Thyroid gland (tissue), 4 donors: ENCODE measurements around the gene EXOC1L. TPM values are rescaled to one million over a fixed set of nuclear protein-coding genes. Genes with fewer than 3 reads are reported as not detected.
"Not testable (repeated sequence)": the region's sequence is repeated elsewhere in the genome, so short reads cannot be mapped to it uniquely, and the experiment has no call there.

ENCODE experiments used
- DNase-seq, 2 donors: peaks; one replicate each; pipeline ENCODE4 v3.0.0-alpha.2; 2019
- H3K27ac ChIP-seq, 3 donors: fragments of 200-600 bp; sonication (generic); 1 replicate in 2 of 3; 2 replicates in 1 of 3; pipeline ENCODE4 v1.5.1; 2016 to 2019; ENCODE audit warnings: mild to moderate bottlenecking in 1 of 3, moderate library complexity in 1 of 3
- H3K27me3 ChIP-seq: fragments of 200-600 bp; sonication (generic); one replicate; pipeline ENCODE4 v1.5.1; 2019
- H3K36me3 ChIP-seq, 2 donors: fragments of 200-600 bp; sonication (generic); one replicate each; pipeline ENCODE4 v1.5.1; 2016 to 2019
- H3K4me1 ChIP-seq, 2 donors: fragments of 200-600 bp; sonication (generic); one replicate each; pipeline ENCODE4 v1.5.1; 2017 to 2019
- H3K4me3 ChIP-seq, 3 donors: fragments of 200-600 bp; sonication (generic); replicated peaks in 1 of 3; 1 replicate in 2 of 3; 2 replicates in 1 of 3; pipeline ENCODE4 v1.5.1; 2016; ENCODE audit warnings: mild to moderate bottlenecking in 1 of 3
- H3K9me3 ChIP-seq: fragments of 200-600 bp; sonication (generic); one replicate; pipeline ENCODE4 v1.5.1; 2017
- POLR2A ChIP-seq, 2 donors: fragments of 450-650 bp; IDR thresholded peaks; one replicate each; pipeline ENCODE4 v1.6.1; 2017; ENCODE audit warnings: antibody characterized with exemption in 2 of 2, mild to moderate bottlenecking in 2 of 2, moderate library complexity in 1 of 2
- WGBS, 2 donors: methylation state at CpG; one replicate each; pipeline ENCODE4 v1.1.5; 2017; 5-methylcytosine and 5-hydroxymethylcytosine counted together
- intact Hi-C: fragments of 100-400 bp; cut with DNase I; formaldehyde crosslinking; loops from one replicate; pipeline ENCODE4 v1.15.1; 2023
- total RNA-seq, 4 donors: library from RNA; depleted of rRNA; stranded (reverse); fragments of >200 nt; gene quantifications; one replicate each; pipeline ENCODE4 v1.2.3, GENCODE V29; 2016
- TF ChIP-seq, protein P1 (sequence below), 6 experiments: fragments of 200-600 bp in 3 of 6; fragments of 450-650 bp in 3 of 6; sonication (generic) in 3 of 6; IDR thresholded peaks; one replicate each; pipeline ENCODE4 v1.5.1; 2016 to 2019; ENCODE audit warnings: antibody characterized with exemption in 6 of 6, mild to moderate bottlenecking in 2 of 6, inconsistent platforms in 1 of 6, moderate library complexity in 1 of 6

Gene EXOC1L
- total RNA-seq, 4 donors from 2014 or later = not detected

DNA sequence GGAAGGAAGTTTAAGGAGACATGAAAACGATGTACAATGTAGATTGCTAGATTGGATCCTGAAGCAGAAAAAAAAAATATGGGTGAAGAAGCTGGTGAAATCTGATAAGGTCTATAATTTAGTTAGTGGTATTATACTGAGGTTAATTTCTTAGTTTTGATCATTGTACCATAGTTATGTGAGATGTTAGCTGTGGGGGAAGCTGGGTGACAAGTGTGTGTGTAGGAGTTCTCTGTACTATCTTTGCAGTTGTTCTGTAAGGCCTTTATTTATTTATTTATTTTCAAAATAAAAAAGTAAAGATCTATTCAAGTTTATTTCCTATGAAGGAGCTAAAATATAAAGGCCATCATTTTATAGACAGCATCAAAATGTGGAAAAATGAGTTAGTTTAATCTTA, 21.4 kb downstream of the EXOC1L start:
- 88 to 92% methylated on average over 1 of the region's 1 CpG for WGBS, 2 donors
- TF ChIP-seq, protein P1, sequence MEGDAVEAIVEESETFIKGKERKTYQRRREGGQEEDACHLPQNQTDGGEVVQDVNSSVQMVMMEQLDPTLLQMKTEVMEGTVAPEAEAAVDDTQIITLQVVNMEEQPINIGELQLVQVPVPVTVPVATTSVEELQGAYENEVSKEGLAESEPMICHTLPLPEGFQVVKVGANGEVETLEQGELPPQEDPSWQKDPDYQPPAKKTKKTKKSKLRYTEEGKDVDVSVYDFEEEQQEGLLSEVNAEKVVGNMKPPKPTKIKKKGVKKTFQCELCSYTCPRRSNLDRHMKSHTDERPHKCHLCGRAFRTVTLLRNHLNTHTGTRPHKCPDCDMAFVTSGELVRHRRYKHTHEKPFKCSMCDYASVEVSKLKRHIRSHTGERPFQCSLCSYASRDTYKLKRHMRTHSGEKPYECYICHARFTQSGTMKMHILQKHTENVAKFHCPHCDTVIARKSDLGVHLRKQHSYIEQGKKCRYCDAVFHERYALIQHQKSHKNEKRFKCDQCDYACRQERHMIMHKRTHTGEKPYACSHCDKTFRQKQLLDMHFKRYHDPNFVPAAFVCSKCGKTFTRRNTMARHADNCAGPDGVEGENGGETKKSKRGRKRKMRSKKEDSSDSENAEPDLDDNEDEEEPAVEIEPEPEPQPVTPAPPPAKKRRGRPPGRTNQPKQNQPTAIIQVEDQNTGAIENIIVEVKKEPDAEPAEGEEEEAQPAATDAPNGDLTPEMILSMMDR (IDR thresholded peaks at IDR 0.05) = no peak
- TF ChIP-seq POLR2A (IDR thresholded peaks at IDR 0.05) = no peak
- no peaks in the 10 kb centered on the region for H3K27me3 ChIP-seq
- H3K9me3 ChIP-seq = no peaks in the 10 kb centered on the region
- no peaks in the 10 kb centered on the region for H3K4me1 ChIP-seq
- H3K4me3 ChIP-seq = no peak overlapping the region
- intact Hi-C loops = no loop called here
- H3K27ac ChIP-seq = no peak overlapping the region
- DNase-seq = no peak
- H3K36me3 ChIP-seq = no peaks in the 10 kb centered on the region

DNA sequence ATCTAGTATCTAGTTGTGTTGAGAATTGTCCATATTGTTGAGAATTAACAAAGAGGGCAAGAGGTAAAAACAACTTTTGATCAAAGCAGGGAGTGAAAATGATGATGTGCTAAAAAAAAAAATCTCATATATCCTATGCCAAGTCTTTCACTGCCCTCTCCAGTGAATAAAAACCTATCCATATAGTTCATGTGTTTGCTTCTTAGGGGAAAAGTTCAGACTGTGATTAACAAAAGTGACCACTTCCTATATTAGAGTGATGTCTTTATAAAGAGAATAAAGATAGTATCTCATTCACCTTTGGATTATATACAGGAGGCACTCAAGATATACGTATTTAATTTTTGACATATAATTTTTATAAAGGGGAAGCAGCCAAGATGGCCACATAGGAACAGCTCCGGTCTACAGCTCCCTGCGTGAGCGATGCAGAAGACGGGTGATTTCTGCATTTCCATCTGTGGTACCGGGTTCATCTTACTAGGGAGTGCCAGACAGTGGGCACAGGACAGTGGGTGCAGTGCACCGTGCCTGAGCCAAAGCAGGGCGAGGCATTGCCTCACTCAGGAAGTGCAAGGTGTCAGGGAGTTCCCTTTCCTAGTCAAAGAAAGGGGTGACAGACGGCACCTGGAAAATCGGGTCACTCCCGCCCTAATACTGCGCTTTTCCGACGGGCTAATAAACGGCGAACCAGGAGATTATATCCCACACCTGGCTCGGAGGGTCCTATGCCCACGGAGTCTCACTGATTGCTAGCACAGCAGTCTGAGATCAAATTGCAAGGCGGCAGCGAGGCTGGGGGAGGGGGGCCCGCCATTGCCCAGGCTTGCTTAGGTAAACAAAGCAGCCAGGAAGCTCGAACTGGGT, 22.0 kb downstream of the EXOC1L start:
- WGBS, 2 donors = 79 to 85% methylated on average over 8 to 21 of the region's 22 CpGs
- H3K4me3 ChIP-seq, H3K27ac ChIP-seq, H3K4me1 ChIP-seq, H3K36me3 ChIP-seq, intact Hi-C loops, H3K27me3 ChIP-seq, DNase-seq, H3K9me3 ChIP-seq: not testable (repeated sequence)

DNA sequence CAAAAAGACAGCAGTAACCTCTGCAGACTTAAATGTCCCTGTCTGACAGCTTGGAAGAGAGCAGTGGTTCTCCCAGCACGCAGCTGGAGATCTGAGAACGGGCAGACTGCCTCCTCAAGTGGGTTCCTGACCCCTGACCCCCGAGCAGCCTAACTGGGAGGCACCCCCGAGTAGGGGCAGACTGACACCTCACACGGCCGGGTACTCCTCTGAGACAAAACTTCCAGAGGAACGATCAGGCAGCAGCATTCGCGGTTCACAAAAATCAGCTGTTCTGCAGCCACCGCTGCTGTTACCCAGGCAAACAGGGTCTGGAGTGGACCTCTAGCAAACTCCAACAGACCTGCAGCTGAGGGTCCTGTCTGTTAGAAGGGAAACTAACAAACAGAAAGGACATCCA, 22.7 kb downstream of the EXOC1L start:
- intact Hi-C loops, H3K4me3 ChIP-seq, DNase-seq, H3K27me3 ChIP-seq, H3K4me1 ChIP-seq, H3K9me3 ChIP-seq, H3K27ac ChIP-seq, H3K36me3 ChIP-seq: not testable (repeated sequence)
- WGBS, 2 donors = 70 to 72% methylated on average over 7 to 8 of the region's 10 CpGs

DNA sequence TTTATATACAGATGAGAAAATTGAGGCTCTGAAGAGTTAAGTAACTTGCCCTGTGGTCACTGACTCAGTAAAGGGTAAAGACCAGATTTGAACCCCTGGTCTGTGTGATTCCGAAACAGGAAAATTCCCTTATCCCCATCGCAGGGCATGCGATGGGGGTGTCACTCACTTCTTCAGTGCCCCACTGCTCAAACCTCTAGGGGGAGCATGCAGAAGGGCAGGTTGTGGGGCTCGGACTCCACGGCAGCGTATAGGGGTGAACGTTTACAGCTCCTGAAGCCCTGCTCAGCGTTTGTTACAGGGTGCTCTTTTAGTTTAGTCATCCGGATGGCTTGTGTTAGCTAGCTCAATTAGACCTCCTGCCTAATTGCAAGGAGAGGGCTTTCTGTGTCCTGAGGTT, 30.1 kb downstream of the EXOC1L start:
- no peaks in the 10 kb centered on the region for H3K9me3 ChIP-seq
- TF ChIP-seq, protein P1 (IDR thresholded peaks at IDR 0.05) = no peak
- TF ChIP-seq POLR2A (IDR thresholded peaks at IDR 0.05) = no peak
- 70 to 84% methylated on average over 8 to 9 of the region's 9 CpGs for WGBS, 2 donors
- H3K4me3 ChIP-seq = no peak overlapping the region
- peaks cover 0 to 9% of the 10 kb centered on the region in 2 donors for H3K4me1 ChIP-seq
- H3K27ac ChIP-seq = no peak overlapping the region
- DNase-seq = no peak
- intact Hi-C loops = no loop called here
- H3K27me3 ChIP-seq = no peaks in the 10 kb centered on the region
- no peaks in the 10 kb centered on the region for H3K36me3 ChIP-seq

DNA sequence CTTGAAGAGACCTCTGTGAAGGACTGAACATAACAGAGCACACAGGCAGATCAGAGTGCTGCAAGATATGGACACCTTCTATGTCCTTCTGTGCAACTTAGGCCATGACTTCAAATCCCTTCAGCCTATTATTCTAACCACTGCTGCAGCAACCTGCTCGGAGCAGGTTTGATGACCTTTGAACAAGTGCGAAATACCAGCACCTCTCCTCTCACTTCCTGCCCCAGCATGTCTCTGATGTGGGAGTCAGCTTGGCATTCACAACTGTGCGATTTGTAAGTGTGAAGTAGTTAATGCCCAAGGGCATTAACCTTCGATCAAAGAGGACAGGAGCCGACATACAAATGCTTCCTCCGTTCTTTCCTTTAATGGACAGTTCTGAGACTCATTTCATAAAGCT, 32.3 kb downstream of the EXOC1L start:
- Histone ChIP-seq H3K9me3 (no peaks in the 10 kb centered on the region), H3K27ac (no peak overlapping the region), H3K4me3 (no peak overlapping the region), H3K4me1 (peaks cover 0 to 11% of the 10 kb centered on the region in 2 donors), H3K27me3 (no peaks in the 10 kb centered on the region), H3K36me3 (no peaks in the 10 kb centered on the region)
- WGBS, 2 donors = 76 to 79% methylated on average over 6 of the region's 6 CpGs
- TF ChIP-seq POLR2A (IDR thresholded peaks at IDR 0.05) = no peak
- TF ChIP-seq, protein P1 (IDR thresholded peaks at IDR 0.05) = no peak
- intact Hi-C loops = no loop called here
- no peak for DNase-seq

DNA sequence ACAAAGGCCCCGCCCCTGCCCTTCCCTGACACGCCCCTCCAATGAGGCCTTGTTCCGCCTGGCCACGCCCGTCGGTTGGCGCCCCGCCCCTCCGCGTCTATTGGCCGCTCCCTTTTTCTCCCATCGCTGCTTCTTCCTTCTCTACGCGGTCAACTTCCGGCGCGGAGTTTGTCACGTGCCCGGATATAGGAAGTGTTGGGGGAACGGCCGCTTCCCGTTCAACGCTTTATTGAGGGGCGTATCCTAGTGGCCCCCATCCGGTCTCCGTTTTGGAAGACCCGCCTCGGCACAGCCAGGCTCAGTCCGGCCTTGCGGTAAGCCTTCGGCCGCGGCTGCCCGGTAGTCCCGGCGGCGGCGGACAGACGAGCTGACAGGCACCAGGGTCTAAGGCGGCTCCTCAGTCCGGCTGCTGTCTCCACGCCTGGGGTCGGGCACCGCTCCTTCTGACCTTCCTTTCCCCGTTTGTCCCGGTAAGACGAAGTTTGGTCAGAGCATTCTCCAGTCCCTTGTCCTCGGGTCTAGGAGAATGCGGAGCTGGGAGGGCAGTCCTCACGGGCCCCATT, 34.0 kb downstream of the EXOC1L start, which contains the start of gene EXOC1:
TSS of gene EXOC1 (plus strand) at position 165 of the 563 bp plus-strand sequence. CDS start 4,676 bp downstream, outside the sequence.
- H3K9me3 ChIP-seq = no peaks in the 10 kb centered on the region
- peaks cover 0 to 11% of the 10 kb centered on the region in 2 donors for H3K4me1 ChIP-seq
- no peaks in the 10 kb centered on the region for H3K36me3 ChIP-seq
- WGBS, 2 donors = 0 to 1% methylated on average over 39 to 49 of the region's 50 CpGs
- DNase-seq = peak; percentile 99
- H3K27me3 ChIP-seq = no peaks in the 10 kb centered on the region
- TF ChIP-seq, protein P1 (IDR thresholded peaks at IDR 0.05) = no peak
- TF ChIP-seq POLR2A (IDR thresholded peaks at IDR 0.05) = peak in 1 of 2 donors; percentile 63
- peak within 1 kb of the TSS; percentile 63 to 97 (median 94) for H3K4me3 ChIP-seq
- peak within 1 kb of the TSS; percentile 39 to 76 (median 70) for H3K27ac ChIP-seq
- intact Hi-C loops = no loop called here
